Colonic mucosa (tissue), 4 donors: ENCODE measurements around the gene SPSB3. TPM values are rescaled to one million over a fixed set of nuclear protein-coding genes. Genes with fewer than 3 reads are reported as not detected.
A peak's percentile ranks its signal among the peaks of the same experiment; 100 is the strongest.

Experiments
- DNase-seq: peaks from one replicate; pipeline ENCODE4 v3.0.0-alpha.2; 2020
- H3K27ac ChIP-seq: fragments of 200-600 bp; one replicate; pipeline ENCODE4 v1.8.0; 2021
- H3K27me3 ChIP-seq: fragments of 200-600 bp; one replicate; pipeline ENCODE4 v1.8.0; 2021
- H3K36me3 ChIP-seq: fragments of 200-600 bp; one replicate; pipeline ENCODE4 v1.8.0; 2021
- H3K4me1 ChIP-seq: fragments of 200-600 bp; one replicate; pipeline ENCODE4 v1.8.0; 2021; ENCODE audit warnings: mild to moderate bottlenecking
- H3K4me3 ChIP-seq: fragments of 200-600 bp; one replicate; pipeline ENCODE4 v1.8.0; 2021
- H3K9ac ChIP-seq, 2 donors: one replicate each; pipeline ENCODE4 v1.7.0; 2013; ENCODE audit warnings: control low read depth in 2 of 2, low read depth in 2 of 2, low read length in 2 of 2
- H3K9me3 ChIP-seq: fragments of 200-600 bp; one replicate; pipeline ENCODE4 v1.8.0; 2021
- CTCF ChIP-seq: fragments of 200-600 bp; IDR thresholded peaks from one replicate; pipeline ENCODE4 v1.8.0; 2022; ENCODE audit warnings: antibody characterized with exemption, mild to moderate bottlenecking
- intact Hi-C: fragments of 100-400 bp; cut with DNase I; formaldehyde crosslinking; loops from one replicate; pipeline ENCODE4 v1.14.1; 2022
- total RNA-seq, 2 donors: library from RNA; stranded (reverse); fragmentation: NEBNext Ultra II Directional in 1 of 2; extraction: Animal tissue kit (Norgen Biotek cat#: 25700) in 1 of 2; gene quantifications; one replicate each; pipeline ENCODE4 v1.2.1, GENCODE V29; 2021
- donor health status: healthy.
- donor health status: DM: no; HTN: no; CAD: no.
- donor health status: DM: no; HTN: no; CAD: no.

The SPSB3 gene
- total RNA-seq, 2 donors from 2014 or later = 32.7 to 35.9 TPM

GRCh38 chr16:1781758-1782407 lies 488 bp downstream of the SPSB3 start:
- Histone ChIP-seq H3K36me3 (no peaks in the 10 kb centered on the region), H3K27ac (peak overlapping the region; percentile 88), H3K9me3 (no peaks in the 10 kb centered on the region), H3K27me3 (no peaks in the 10 kb centered on the region), H3K9ac (peak overlapping the region; percentile 68 to 74), H3K4me1 (peaks cover 13% of the 10 kb centered on the region), H3K4me3 (peak overlapping the region; percentile 96)
- intact Hi-C loops = no loop called here
- no peak for TF ChIP-seq CTCF
- peak; percentile 45 for DNase-seq

GRCh38 chr16:1781254-1781653 lies 1.1 kb downstream of the SPSB3 start:
- TF ChIP-seq CTCF = no peak
- Histone ChIP-seq H3K27ac (peak overlapping the region; percentile 88), H3K27me3 (no peaks in the 10 kb centered on the region), H3K9me3 (no peaks in the 10 kb centered on the region), H3K9ac (peak overlapping the region; percentile 68 to 74), H3K4me1 (peaks cover 13% of the 10 kb centered on the region), H3K36me3 (no peaks in the 10 kb centered on the region), H3K4me3 (peak overlapping the region; percentile 96)
- intact Hi-C loops = no loop called here
- no peak for DNase-seq

- intact Hi-C loops = no loop called here
These were observed 1.7 kb downstream of the SPSB3 start for GRCh38 chr16:1780677-1781072.

GRCh38 chr16:1779741-1780676 lies 2.4 kb downstream of the SPSB3 start:
- H3K9me3 ChIP-seq = no peaks in the 10 kb centered on the region
- intact Hi-C loops = no loop called here
- TF ChIP-seq CTCF = no peak
- H3K27ac ChIP-seq = no peak overlapping the region
- H3K4me3 ChIP-seq = no peak overlapping the region
- H3K36me3 ChIP-seq = no peaks in the 10 kb centered on the region
- peaks cover 13% of the 10 kb centered on the region for H3K4me1 ChIP-seq
- no peak for DNase-seq
- no peaks in the 10 kb centered on the region for H3K27me3 ChIP-seq
- no peak overlapping the region for H3K9ac ChIP-seq

More at GRCh38 chr16:1780677-1781072, 1.7 kb downstream of the SPSB3 start:
- no peak for TF ChIP-seq CTCF
- no peak overlapping the region for H3K4me3 ChIP-seq
- H3K36me3 ChIP-seq = no peaks in the 10 kb centered on the region
- H3K27ac ChIP-seq = no peak overlapping the region
- no peaks in the 10 kb centered on the region for H3K27me3 ChIP-seq
- no peaks in the 10 kb centered on the region for H3K9me3 ChIP-seq
- DNase-seq = no peak
- peaks cover 13% of the 10 kb centered on the region for H3K4me1 ChIP-seq
- H3K9ac ChIP-seq = peak overlapping the region in 1 of 2 donors; percentile 74

DNA sequence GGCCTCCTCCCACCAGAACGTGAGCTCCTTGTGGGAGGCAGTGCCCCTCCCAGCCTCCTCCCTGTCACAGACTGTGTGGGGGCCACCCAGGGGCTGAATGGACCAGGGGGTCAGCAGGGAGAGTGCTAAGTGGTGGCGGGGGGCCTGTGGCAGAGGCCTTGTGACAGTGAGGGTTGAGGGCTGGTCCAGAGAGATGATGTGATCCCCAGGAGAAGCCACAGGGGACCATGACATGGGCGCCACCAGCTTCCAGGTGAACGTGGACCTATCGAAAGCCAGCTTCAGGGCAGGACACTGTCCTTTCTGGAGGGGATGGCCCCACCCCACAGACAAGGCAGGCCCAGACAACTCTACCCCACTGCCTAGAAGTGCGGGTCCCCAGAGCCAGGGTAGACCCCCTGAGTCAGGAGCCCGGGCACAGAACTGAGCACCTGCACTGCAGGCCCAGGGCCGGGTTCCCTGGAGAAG lies 3.1 kb downstream of the SPSB3 start:
- no peaks in the 10 kb centered on the region for H3K9me3 ChIP-seq
- H3K36me3 ChIP-seq = no peaks in the 10 kb centered on the region
- intact Hi-C loops = no loop called here
- H3K27me3 ChIP-seq = no peaks in the 10 kb centered on the region
- TF ChIP-seq CTCF = no peak
- no peak overlapping the region for H3K9ac ChIP-seq
- H3K27ac ChIP-seq = no peak overlapping the region
- no peak for DNase-seq
- peaks cover 15% of the 10 kb centered on the region for H3K4me1 ChIP-seq
- H3K4me3 ChIP-seq = no peak overlapping the region
